ENCODE measurements around the gene ACBD4. TPM values are rescaled to one million over a fixed set of nuclear protein-coding genes. Genes with fewer than 3 reads are reported as not detected.

The ACBD4 gene
- total RNA-seq, 4 donors from 2014 or later: 7.8 to 37.7 (median 26.1) TPM

GRCh38 chr17:45088741-45089140, 46.7 kb upstream of the ACBD4 start:
- H3K4me3 ChIP-seq: no peak overlapping the region
- H3K27ac ChIP-seq: no peak overlapping the region
- intact Hi-C loops (cut with DNase I; ENCODE audit: low total_unique reads): no loop called here
- H3K27me3 ChIP-seq: no peaks in the 10 kb centered on the region
- peaks cover 5 to 14% of the 10 kb centered on the region in 2 donors for H3K4me1 ChIP-seq
- no peak for DNase-seq
- no peaks in the 10 kb centered on the region for H3K36me3 ChIP-seq
- TF ChIP-seq CTCF (IDR thresholded peaks at IDR 0.05) (no peak), POLR2A (IDR thresholded peaks at IDR 0.05) (no peak)
- no peaks in the 10 kb centered on the region for H3K9me3 ChIP-seq

GRCh38 chr17:45090711-45091110, 44.8 kb upstream of the ACBD4 start:
- intact Hi-C loops (cut with DNase I; ENCODE audit: low total_unique reads): loop anchor here (10.0 kb wide), 1 partner anchor 176 kb away; the partner anchor contains the start of gene GFAP
- H3K36me3 ChIP-seq: no peaks in the 10 kb centered on the region
- DNase-seq: no peak
- no peak overlapping the region for H3K27ac ChIP-seq
- H3K9me3 ChIP-seq: no peaks in the 10 kb centered on the region
- no peaks in the 10 kb centered on the region for H3K27me3 ChIP-seq
- peaks cover 6 to 15% of the 10 kb centered on the region in 2 donors for H3K4me1 ChIP-seq
- no peak for TF ChIP-seq POLR2A (IDR thresholded peaks at IDR 0.05)
- no peak for TF ChIP-seq CTCF (IDR thresholded peaks at IDR 0.05)
- no peak overlapping the region for H3K4me3 ChIP-seq

- H3K4me3 ChIP-seq: no peak overlapping the region
- TF ChIP-seq POLR2A (IDR thresholded peaks at IDR 0.05) (no peak), CTCF (IDR thresholded peaks at IDR 0.05) (no peak)
- no peaks in the 10 kb centered on the region for H3K36me3 ChIP-seq
- H3K4me1 ChIP-seq: peaks cover 6 to 15% of the 10 kb centered on the region in 2 donors
- DNase-seq: no peak
- H3K27ac ChIP-seq: peak overlapping the region; percentile 83 to 87
- no peaks in the 10 kb centered on the region for H3K27me3 ChIP-seq
- intact Hi-C loops (cut with DNase I; ENCODE audit: low total_unique reads): loop anchor here (10.0 kb wide), 1 partner anchor 177 kb away; the partner anchor contains the start of gene GFAP
- no peaks in the 10 kb centered on the region for H3K9me3 ChIP-seq
Observed at GRCh38 chr17:45091778-45092425, 43.6 kb upstream of the ACBD4 start.

- H3K4me1 ChIP-seq: peaks cover 6 to 15% of the 10 kb centered on the region in 2 donors
- no peaks in the 10 kb centered on the region for H3K27me3 ChIP-seq
- TF ChIP-seq CTCF (IDR thresholded peaks at IDR 0.05): peak in 1 of 4 experiments; percentile 6
- peak; percentile 37 to 44 for TF ChIP-seq POLR2A (IDR thresholded peaks at IDR 0.05)
- intact Hi-C loops (cut with DNase I; ENCODE audit: low total_unique reads): loop anchor here (10.0 kb wide), 1 partner anchor 178 kb away; the partner anchor contains the start of gene GFAP
- H3K36me3 ChIP-seq: no peaks in the 10 kb centered on the region
- peak overlapping the region; percentile 83 to 87 for H3K27ac ChIP-seq
- DNase-seq: peak; percentile 84 to 90
- no peaks in the 10 kb centered on the region for H3K9me3 ChIP-seq
- H3K4me3 ChIP-seq: no peak overlapping the region
Observed at GRCh38 chr17:45092911-45093430, 42.5 kb upstream of the ACBD4 start.

GRCh38 chr17:45093444-45094110, 41.9 kb upstream of the ACBD4 start:
- Histone ChIP-seq H3K27ac (peak overlapping the region; percentile 83 to 87), H3K9me3 (no peaks in the 10 kb centered on the region), H3K36me3 (no peaks in the 10 kb centered on the region), H3K4me3 (no peak overlapping the region), H3K27me3 (no peaks in the 10 kb centered on the region), H3K4me1 (peaks cover 6 to 15% of the 10 kb centered on the region in 2 donors)
- TF ChIP-seq CTCF (IDR thresholded peaks at IDR 0.05): no peak
- TF ChIP-seq POLR2A (IDR thresholded peaks at IDR 0.05): no peak
- intact Hi-C loops (cut with DNase I; ENCODE audit: low total_unique reads): loop anchor here (10.0 kb wide), 1 partner anchor 179 kb away; the partner anchor contains the start of gene GFAP
- no peak for DNase-seq
